Gastroesophageal sphincter (tissue), 4 donors: ENCODE data around the gene MYBPH. TPM values are rescaled to one million over a fixed set of nuclear protein-coding genes. Genes with fewer than 3 reads are reported as not detected.

Experiments
- ATAC-seq: fragments of 150-250 bp; one replicate; pipeline ENCODE4 v1.9.1; 2016; ENCODE audit warnings: mild to moderate bottlenecking, moderate library complexity
- H3K27ac ChIP-seq, 4 donors: fragments of 200-600 bp; sonication (generic) in 3 of 4; 1 replicate in 3 of 4; 2 replicates in 1 of 4; pipeline ENCODE4 v1.5.1; 2016 to 2019
- H3K27me3 ChIP-seq: fragments of 200-600 bp; sonication (generic); one replicate; pipeline ENCODE4 v1.5.1; 2019
- H3K36me3 ChIP-seq, 2 donors: fragments of 200-600 bp; sonication (generic); one replicate each; pipeline ENCODE4 v1.5.1; 2019; ENCODE audit warnings: control low read depth in 1 of 2
- H3K4me1 ChIP-seq, 3 donors: fragments of 200-600 bp; sonication (generic); 1 replicate in 2 of 3; 2 replicates in 1 of 3; pipeline ENCODE4 v1.5.1; 2016 to 2019; ENCODE audit warnings: control low read depth in 2 of 3
- H3K4me3 ChIP-seq, 2 donors: fragments of 200-600 bp; sonication (generic); one replicate each; pipeline ENCODE4 v1.5.1; 2019; ENCODE audit warnings: mild to moderate bottlenecking in 1 of 2, moderate library complexity in 1 of 2
- H3K9me3 ChIP-seq, 3 donors: fragments of 200-600 bp; sonication (generic); one replicate each; pipeline ENCODE4 v1.5.1; 2017 to 2019; ENCODE audit warnings: control low read depth in 2 of 3
- CTCF ChIP-seq, 4 experiments: fragments of 200-600 bp in 2 of 4; fragments of 450-650 bp in 2 of 4; sonication (generic) in 1 of 4; IDR thresholded peaks; one replicate each; pipeline ENCODE4 v1.5.1; 2017 to 2019; ENCODE audit warnings: antibody characterized with exemption in 4 of 4, mild to moderate bottlenecking in 2 of 4, moderate library complexity in 2 of 4
- EP300 ChIP-seq: sonication (generic); formaldehyde crosslinking; IDR thresholded peaks from one replicate; pipeline ENCODE4 v1.6.1; 2017; ENCODE audit warnings: antibody characterized with exemption, mild to moderate bottlenecking
- POLR2A ChIP-seq, 2 donors: fragments of 450-650 bp; IDR thresholded peaks; one replicate each; pipeline ENCODE4 v1.6.1; 2017; ENCODE audit warnings: antibody characterized with exemption in 2 of 2, mild to moderate bottlenecking in 2 of 2, moderate library complexity in 1 of 2
- POLR2AphosphoS5 ChIP-seq: sonication (generic); formaldehyde crosslinking; IDR thresholded peaks from one replicate; pipeline ENCODE4 v1.6.1; 2017; ENCODE audit warnings: antibody characterized with exemption
- WGBS, 2 donors: methylation state at CpG; one replicate each; pipeline ENCODE4 v1.1.5; 2018; ENCODE audit warnings: low coverage in 1 of 2; 5-methylcytosine and 5-hydroxymethylcytosine counted together
- total RNA-seq, 4 donors: library from RNA; depleted of rRNA; stranded (reverse); fragments of >200 nt; gene quantifications; one replicate each; pipeline ENCODE4 v1.1.0, GENCODE V29; 2016

The MYBPH gene
- total RNA-seq, 4 donors from 2014 or later: not detected

- no peak for ATAC-seq
- H3K9me3 ChIP-seq: no peaks in the 10 kb centered on the region
- H3K4me1 ChIP-seq: no peaks in the 10 kb centered on the region
- H3K36me3 ChIP-seq: no peaks in the 10 kb centered on the region
- TF ChIP-seq CTCF (IDR thresholded peaks at IDR 0.05) (no peak), POLR2A (IDR thresholded peaks at IDR 0.05) (no peak), EP300 (no peak), POLR2AphosphoS5 (no peak)
- WGBS, 2 donors: 20 to 100% methylated on average over 1 to 2 of the region's 23 CpGs
- no peak overlapping the region for H3K27ac ChIP-seq
- H3K27me3 ChIP-seq: peaks cover 10% of the 10 kb centered on the region
- H3K4me3 ChIP-seq: no peak overlapping the region
Observed at GRCh38 chr1:203167026-203167912, 8.4 kb downstream of the MYBPH start.

DNA sequence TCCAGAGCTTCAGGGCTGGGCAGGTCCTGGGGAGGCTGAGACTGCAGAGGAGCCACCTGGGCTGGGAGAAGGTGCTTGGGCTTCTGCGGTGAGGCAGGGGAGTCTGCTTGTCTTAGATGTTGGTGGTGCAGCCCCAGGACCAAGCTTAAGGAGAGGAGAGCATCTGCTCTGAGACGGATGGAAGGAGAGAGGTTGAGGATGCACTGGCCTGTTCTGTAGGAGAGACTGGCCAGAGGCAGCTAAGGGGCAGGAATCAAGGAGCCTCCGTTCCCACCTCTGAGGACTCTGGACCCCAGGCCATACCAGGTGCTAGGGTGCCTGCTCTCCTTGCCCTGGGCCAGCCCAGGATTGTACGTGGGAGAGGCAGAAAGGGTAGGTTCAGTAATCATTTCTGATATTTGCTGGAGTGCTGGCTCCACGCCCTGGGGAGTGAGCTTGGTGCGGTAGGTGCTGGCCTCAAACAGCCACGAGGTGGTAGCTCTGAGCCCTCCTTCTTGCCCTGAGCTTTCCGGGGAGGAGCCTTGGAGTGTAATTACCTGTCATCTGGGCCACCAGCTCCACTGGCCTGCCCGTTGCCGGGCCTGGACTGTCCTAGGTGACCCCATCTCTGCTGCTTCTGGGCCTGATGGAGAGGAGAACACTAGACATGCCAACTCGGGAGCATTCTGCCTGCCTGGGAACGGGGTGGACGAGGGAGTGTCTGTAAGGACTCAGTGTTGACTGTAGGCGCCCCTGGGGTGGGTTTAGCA, 9.3 kb downstream of the MYBPH start:
- Histone ChIP-seq H3K27ac (no peak overlapping the region), H3K36me3 (no peaks in the 10 kb centered on the region), H3K4me1 (no peaks in the 10 kb centered on the region), H3K4me3 (no peak overlapping the region), H3K9me3 (no peaks in the 10 kb centered on the region), H3K27me3 (peaks cover 16% of the 10 kb centered on the region)
- TF ChIP-seq CTCF (IDR thresholded peaks at IDR 0.05) (no peak), POLR2AphosphoS5 (no peak), POLR2A (IDR thresholded peaks at IDR 0.05) (no peak), EP300 (no peak)
- 90% methylated on average over 2 of the region's 14 CpGs; no CpG with 5 or more reads in 1 of the 2 donors for WGBS, 2 donors
- ATAC-seq: no peak

DNA sequence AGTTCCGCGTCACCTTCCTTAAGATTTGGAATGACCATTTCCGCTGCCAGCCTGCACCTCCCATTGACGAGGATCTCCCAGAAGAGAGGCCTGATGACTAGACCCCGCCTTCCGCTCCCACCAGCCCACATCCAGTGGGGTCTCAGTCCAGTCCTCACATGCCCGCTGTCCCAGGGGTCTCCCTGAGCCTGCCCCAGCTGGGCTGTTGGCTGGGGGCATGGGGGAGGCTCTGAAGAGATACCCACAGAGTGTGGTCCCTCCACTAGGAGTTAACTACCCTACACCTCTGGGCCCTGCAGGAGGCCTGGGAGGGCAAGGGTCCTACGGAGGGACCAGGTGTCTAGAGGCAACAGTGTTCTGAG, 9.8 kb downstream of the MYBPH start:
- H3K4me3 ChIP-seq: no peak overlapping the region
- TF ChIP-seq EP300 (no peak), POLR2AphosphoS5 (no peak), CTCF (IDR thresholded peaks at IDR 0.05) (no peak), POLR2A (IDR thresholded peaks at IDR 0.05) (no peak)
- H3K4me1 ChIP-seq: no peaks in the 10 kb centered on the region
- ATAC-seq: no peak
- WGBS, 2 donors: 93% methylated on average over 3 of the region's 8 CpGs; no CpG with 5 or more reads in 1 of the 2 donors
- H3K9me3 ChIP-seq: no peaks in the 10 kb centered on the region
- H3K27me3 ChIP-seq: peaks cover 16% of the 10 kb centered on the region
- H3K27ac ChIP-seq: no peak overlapping the region
- no peaks in the 10 kb centered on the region for H3K36me3 ChIP-seq

DNA sequence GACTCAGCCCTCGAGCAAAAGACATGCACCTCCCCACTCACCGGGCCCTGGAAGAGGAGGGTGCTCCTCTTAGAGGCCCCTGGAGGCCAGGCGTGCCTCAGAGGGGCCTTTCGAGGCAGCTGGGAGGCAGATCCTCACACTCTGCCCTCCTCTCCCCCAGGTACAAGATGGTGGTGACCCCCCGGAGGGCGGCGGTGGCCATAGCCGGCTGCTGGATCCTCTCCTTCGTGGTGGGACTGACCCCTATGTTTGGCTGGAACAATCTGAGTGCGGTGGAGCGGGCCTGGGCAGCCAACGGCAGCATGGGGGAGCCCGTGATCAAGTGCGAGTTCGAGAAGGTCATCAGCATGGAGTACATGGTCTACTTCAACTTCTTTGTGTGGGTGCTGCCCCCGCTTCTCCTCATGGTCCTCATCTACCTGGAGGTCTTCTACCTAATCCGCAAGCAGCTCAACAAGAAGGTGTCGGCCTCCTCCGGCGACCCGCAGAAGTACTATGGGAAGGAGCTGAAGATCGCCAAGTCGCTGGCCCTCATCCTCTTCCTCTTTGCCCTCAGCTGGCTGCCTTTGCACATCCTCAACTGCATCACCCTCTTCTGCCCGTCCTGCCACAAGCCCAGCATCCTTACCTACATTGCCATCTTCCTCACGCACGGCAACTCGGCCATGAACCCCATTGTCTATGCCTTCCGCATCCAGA, 10.4 kb downstream of the MYBPH start:
- Histone ChIP-seq H3K9me3 (no peaks in the 10 kb centered on the region), H3K4me1 (no peaks in the 10 kb centered on the region), H3K27me3 (peaks cover 16% of the 10 kb centered on the region), H3K36me3 (no peaks in the 10 kb centered on the region), H3K27ac (no peak overlapping the region), H3K4me3 (no peak overlapping the region)
- ATAC-seq: no peak
- 93 to 98% methylated on average over 7 to 13 of the region's 28 CpGs for WGBS, 2 donors
- TF ChIP-seq CTCF (IDR thresholded peaks at IDR 0.05) (no peak), EP300 (no peak), POLR2A (IDR thresholded peaks at IDR 0.05) (no peak), POLR2AphosphoS5 (no peak)
